HEK293T (cell line): ENCODE measurements around the gene OSBPL2.

Experiments
- CTCF ChIA-PET: fragments of 350-600 bp; formaldehyde crosslinking; extraction: SDS; loops from one replicate; lab custom pipeline; 2021; ENCODE audit warnings: antibody characterized with exemption, inconsistent platforms; lab: Yijun Ruan, JAX
- POLR2A ChIA-PET: fragments of 350-600 bp; formaldehyde crosslinking; extraction: SDS; loops from one replicate; lab custom pipeline; 2020; ENCODE audit warnings: antibody characterized with exemption, inconsistent platforms; lab: Yijun Ruan, JAX
- DNase-seq: peaks from one replicate; pipeline ENCODE4 v3.0.0; 2012; ENCODE audit warnings: mixed read lengths; ENCODE audit errors: extremely low spot score
- ARNT ChIP-seq: fragments of 450-650 bp; IDR thresholded peaks from 2 replicates; pipeline ENCODE4 v1.6.1; 2017; ENCODE audit warnings: mild to moderate bottlenecking
- BHLHE40 ChIP-seq: fragments of 450-650 bp; IDR thresholded peaks from 2 replicates; pipeline ENCODE4 v1.6.1; 2016; ENCODE audit warnings: mild to moderate bottlenecking, moderate library complexity, borderline replicate concordance
- CTBP1 ChIP-seq: fragments of 450-650 bp; IDR thresholded peaks from 2 replicates; pipeline ENCODE4 v1.6.1; 2016; ENCODE audit warnings: borderline replicate concordance
- ELF4 ChIP-seq: fragments of 450-650 bp; IDR thresholded peaks from 2 replicates; pipeline ENCODE4 v1.6.1; 2017; ENCODE audit warnings: antibody characterized with exemption
- FOXA1 ChIP-seq: fragments of 450-650 bp; IDR thresholded peaks from 2 replicates; pipeline ENCODE4 v1.6.1; 2016; ENCODE audit warnings: mild to moderate bottlenecking
- FOXK2 ChIP-seq: fragments of 450-650 bp; IDR thresholded peaks from 2 replicates; pipeline ENCODE4 v1.6.1; 2016; ENCODE audit warnings: mild to moderate bottlenecking
- FOXM1 ChIP-seq: fragments of 450-650 bp; IDR thresholded peaks from 2 replicates; pipeline ENCODE4 v1.6.1; 2017; ENCODE audit warnings: mild to moderate bottlenecking, borderline replicate concordance
- HDGF ChIP-seq: fragments of 450-650 bp; IDR thresholded peaks from 2 replicates; pipeline ENCODE4 v1.6.1; 2017; ENCODE audit warnings: antibody characterized with exemption, borderline replicate concordance
- L3MBTL2 ChIP-seq: fragments of 450-650 bp; conservative IDR thresholded peaks from 2 replicates; pipeline ENCODE4 v1.6.1; 2016; ENCODE audit warnings: mild to moderate bottlenecking
- LEF1 ChIP-seq: fragments of 450-650 bp; IDR thresholded peaks from 2 replicates; pipeline ENCODE4 v1.6.1; 2017; ENCODE audit warnings: mild to moderate bottlenecking, borderline replicate concordance
- NFRKB ChIP-seq: fragments of 450-650 bp; IDR thresholded peaks from 2 replicates; pipeline ENCODE4 v1.6.1; 2016; ENCODE audit warnings: mild to moderate bottlenecking, moderate library complexity
- SP1 ChIP-seq: fragments of 450-650 bp; IDR thresholded peaks from 2 replicates; pipeline ENCODE4 v1.6.1; 2017
- SUZ12 ChIP-seq: fragments of 450-650 bp; IDR thresholded peaks from 2 replicates; pipeline ENCODE4 v1.6.1; 2016; ENCODE audit warnings: mild to moderate bottlenecking
- TARDBP ChIP-seq: fragments of 450-650 bp; IDR thresholded peaks from 2 replicates; pipeline ENCODE4 v1.6.1; 2016
- ZNF384 ChIP-seq: fragments of 450-650 bp; IDR thresholded peaks from 2 replicates; pipeline ENCODE4 v1.6.1; 2016
- TF ChIP-seq, protein P1 (sequence below): fragments of 450-650 bp; IDR thresholded peaks from 2 replicates; pipeline ENCODE4 v1.6.1; 2016

OSBPL2 gene

DNA sequence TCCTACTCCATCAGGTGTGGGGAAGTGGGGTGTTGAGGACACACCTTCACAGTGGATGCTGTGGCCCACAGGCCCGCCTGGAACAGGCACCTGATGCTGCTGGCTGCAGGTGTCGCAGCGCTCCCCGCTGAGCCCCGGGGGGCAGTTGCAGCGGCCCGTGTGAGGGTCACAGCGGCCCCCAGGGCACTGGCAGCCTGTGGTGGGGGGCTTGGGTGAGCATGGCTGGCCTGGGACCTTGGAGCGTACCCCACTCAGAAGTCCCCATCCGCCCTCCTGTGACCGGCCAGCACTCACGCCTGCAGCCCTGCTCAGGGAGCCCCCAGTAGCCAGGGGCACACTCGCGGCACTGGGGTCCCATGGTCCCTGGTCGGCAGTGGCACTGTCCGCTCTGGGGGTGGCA lies 83.7 kb downstream of the OSBPL2 start:
- ChIA-PET CTCF (interaction anchor here (0.6 kb wide), 1 partner anchor 16 kb away, joined by 3 read pairs; no protein-coding TSS in a partner anchor), POLR2A (no interaction called here)
- TF ChIP-seq ELF4 = no peak
- DNase-seq = no peak

DNA sequence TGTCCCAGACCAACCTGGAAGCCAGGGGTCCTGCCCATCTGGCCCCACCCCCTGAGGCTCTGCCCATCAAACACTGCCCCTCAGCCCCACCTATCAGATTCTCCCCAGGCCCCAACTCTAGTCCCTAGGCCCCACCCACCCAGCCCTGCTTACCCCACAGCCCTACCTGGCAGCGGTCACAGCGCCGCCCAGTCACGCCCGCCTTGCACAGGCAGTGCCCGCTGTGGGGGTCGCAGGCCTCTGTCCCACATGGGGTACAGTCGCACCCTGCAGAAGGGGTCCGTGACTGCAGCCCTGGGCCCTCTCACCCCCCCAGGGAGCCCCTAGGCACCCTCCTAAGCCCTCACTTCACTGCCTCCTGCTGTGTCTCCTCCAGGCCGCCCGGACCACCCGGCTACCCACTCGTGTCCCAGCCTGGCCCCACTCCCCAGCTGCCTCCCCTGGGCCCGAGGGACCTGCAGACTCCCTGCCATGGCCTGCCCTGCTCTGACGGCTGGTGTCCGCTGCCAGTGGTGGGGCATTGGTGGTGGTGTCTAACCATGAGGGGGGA lies 84.2 kb downstream of the OSBPL2 start:
- DNase-seq = no peak
- ChIA-PET CTCF (no interaction called here), POLR2A (no interaction called here)
- TF ChIP-seq SP1 (no peak), LEF1 (no peak), ZNF384 (no peak), BHLHE40 (no peak), L3MBTL2 (no peak), FOXM1 (no peak), NFRKB (no peak)

DNA sequence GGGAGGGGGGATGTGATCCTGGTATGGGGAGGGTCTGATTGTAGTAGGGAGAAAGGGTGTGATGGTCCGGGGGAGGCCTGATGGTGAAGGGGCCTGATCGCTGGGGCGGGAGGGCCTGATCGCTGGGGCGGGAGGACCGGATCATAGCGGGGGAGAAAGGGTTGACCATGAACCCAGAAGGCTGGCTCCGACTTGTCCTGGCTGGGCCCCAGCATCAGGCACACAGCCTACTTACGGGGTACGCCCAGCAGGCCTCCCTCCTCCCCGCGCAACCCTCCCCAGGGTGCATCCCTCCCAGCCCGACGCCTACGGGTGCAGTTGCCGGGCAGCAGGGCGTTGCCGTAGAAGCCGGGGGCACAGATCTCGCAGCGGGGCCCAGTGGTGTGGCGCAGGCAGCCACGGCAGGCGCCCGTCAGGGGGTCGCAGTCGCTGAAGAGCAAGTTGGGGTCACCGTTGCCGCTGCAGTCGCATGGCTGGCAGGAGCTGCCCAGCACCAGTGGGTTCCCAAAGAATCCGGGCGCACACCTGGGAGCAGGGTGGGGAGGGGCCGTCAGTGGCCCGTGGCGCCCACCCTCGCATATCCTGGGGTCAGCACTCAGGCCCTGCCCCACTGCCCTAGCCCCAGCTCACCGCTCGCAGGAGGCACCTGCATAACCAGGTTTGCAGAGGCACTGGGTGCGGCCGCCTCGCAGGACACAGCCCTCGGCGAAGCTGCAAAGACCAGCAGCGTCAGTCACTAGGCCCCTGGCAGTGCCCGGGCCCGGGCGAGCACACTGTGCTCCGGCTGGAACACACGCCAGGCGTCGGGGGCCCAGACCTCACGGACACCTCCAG lies 85.0 kb downstream of the OSBPL2 start:
- ChIA-PET POLR2A (no interaction called here), CTCF (no interaction called here)
- TF ChIP-seq ZNF384 (no peak), ARNT (no peak), SP1 (no peak), SUZ12 (no peak), L3MBTL2 (no peak), FOXM1 (no peak), CTBP1 (no peak), BHLHE40 (no peak), LEF1 (no peak), HDGF (no peak), NFRKB (no peak), ELF4 (no peak), FOXA1 (no peak), TARDBP (no peak), FOXK2 (no peak)
- TF ChIP-seq, protein P1, sequence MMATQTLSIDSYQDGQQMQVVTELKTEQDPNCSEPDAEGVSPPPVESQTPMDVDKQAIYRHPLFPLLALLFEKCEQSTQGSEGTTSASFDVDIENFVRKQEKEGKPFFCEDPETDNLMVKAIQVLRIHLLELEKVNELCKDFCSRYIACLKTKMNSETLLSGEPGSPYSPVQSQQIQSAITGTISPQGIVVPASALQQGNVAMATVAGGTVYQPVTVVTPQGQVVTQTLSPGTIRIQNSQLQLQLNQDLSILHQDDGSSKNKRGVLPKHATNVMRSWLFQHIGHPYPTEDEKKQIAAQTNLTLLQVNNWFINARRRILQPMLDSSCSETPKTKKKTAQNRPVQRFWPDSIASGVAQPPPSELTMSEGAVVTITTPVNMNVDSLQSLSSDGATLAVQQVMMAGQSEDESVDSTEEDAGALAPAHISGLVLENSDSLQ = no peak
- no peak for DNase-seq

DNA sequence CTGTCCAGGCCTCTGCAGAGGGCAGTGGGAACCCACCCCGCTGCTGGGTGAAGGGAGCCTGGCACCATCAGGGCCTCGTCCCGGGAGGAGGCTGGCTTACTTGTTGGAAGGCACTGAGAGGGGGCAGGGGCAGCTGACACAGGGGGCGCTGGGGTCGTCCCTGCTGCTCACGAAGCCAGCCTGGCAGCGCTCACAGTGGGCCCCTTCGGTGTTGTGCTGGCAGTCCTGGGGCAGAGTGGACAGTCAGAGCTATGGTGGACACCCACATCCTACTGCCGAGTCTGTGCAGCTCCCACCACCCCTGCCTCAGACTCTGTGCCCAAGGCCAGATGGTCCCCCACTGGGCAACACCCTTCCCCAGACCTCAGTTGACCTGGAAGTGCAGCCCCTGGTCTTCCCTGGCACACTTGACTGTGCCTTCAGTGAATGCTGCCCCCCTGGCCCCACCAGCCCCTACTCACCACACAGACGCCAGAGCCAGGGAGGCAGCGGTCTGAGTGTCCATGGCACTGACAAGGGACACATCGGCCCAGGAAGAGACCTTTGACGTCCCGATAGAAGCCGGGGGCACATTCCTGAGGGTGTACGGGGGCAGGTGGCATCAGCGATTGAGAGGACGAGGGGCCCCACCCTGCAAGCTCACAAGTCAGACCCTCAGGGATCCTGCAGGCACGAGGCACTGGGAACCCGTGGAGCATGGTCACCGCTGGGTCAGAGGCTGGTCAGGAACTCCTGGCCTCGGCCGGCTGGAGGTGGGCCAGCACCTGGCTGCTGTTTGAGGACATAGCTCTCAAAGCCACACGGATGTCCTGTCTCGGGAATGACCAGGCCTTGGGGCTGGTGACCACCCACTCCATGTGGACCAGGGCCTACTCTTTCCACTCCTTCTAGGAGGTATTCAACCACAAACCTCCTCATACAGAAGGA lies 85.9 kb downstream of the OSBPL2 start:
- ChIA-PET POLR2A (no interaction called here), CTCF (no interaction called here)
- no peak for DNase-seq
- TF ChIP-seq, protein P1 = no peak
- TF ChIP-seq TARDBP (no peak), L3MBTL2 (no peak), ELF4 (no peak), CTBP1 (no peak), NFRKB (no peak), BHLHE40 (no peak), ARNT (no peak), SUZ12 (no peak), ZNF384 (no peak), FOXA1 (no peak), HDGF (no peak), SP1 (no peak), FOXM1 (no peak), FOXK2 (no peak), LEF1 (no peak)

DNA sequence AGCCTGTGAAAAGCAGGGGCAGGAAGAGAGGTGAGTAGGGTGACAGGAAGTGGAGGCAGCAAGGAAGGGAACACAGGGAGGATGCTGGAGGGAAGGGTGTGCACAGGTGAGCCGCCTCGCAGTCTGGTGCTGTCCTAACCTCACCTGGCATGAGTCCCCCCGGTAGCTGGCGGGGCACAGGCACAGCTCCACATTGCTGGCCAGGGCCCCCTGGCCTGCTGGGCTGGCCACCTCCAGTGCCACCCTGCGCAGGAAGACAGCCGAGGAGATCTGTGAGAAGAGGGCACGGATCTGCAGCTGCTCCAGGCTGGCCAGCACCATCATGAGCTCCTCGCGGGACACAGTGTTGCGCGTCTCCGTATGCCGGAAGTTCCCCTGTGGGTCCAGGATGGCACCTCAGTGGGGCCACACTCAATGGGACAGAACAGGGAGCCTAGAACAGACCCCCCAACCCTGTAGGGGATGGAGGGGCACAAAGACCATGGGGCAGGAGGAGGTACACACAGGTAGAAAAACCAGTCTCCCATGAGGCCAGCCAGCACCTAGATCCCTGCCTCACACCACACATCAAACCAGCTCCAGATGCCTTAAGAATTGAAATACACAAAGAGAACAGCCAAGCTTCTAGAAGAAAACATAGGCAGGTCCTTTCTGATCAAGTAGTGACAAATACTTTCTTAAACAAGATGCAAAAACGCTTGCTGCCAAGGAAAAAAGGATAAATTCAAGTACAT lies 87.0 kb downstream of the OSBPL2 start:
- DNase-seq = no peak
- ChIA-PET POLR2A (no interaction called here), CTCF (no interaction called here)
- no peak for TF ChIP-seq LEF1
- TF ChIP-seq L3MBTL2 = no peak
- TF ChIP-seq FOXK2 = no peak
- TF ChIP-seq SUZ12 = no peak

DNA sequence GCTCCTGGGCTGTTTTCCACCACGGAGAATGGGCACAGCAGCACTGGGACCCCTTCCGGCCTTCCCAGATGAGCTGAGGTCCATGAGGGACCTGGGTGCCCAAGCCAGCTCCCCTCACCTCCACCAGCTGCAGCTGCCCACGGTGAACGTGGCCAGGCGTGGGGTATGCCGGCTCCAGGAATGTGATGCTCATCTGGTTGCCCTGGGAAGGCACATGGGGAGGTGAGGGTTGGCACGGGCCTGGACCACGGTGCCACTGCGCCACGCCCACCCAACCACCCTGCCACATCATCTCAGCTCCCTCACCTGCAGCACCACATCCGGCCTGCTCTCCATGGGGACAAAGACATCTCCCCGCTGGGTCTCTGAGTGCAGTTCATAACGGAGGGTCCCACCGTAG lies 88.2 kb downstream of the OSBPL2 start:
- TF ChIP-seq FOXA1 = no peak
- TF ChIP-seq FOXM1 = no peak
- no peak for TF ChIP-seq TARDBP
- no peak for TF ChIP-seq CTBP1
- TF ChIP-seq BHLHE40 = no peak
- TF ChIP-seq, protein P1 = no peak
- TF ChIP-seq SUZ12 = no peak
- TF ChIP-seq ELF4 = no peak
- no peak for TF ChIP-seq ZNF384
- no peak for TF ChIP-seq LEF1
- ChIA-PET POLR2A (no interaction called here), CTCF (no interaction called here)
- DNase-seq = no peak
